Ishikawa (cell line): ENCODE data around the gene SEPTIN1.

Experiments used
- EGR1 ChIP-seq: IDR thresholded peaks from 2 replicates; pipeline ENCODE4 v1.6.1; 2012
- EP300 ChIP-seq: IDR thresholded peaks from 2 replicates; pipeline ENCODE4 v1.6.1; 2012; ENCODE audit warnings: borderline replicate concordance
- NFIC ChIP-seq: IDR thresholded peaks from 2 replicates; pipeline ENCODE4 v1.6.1; 2012
- RAD21 ChIP-seq: IDR thresholded peaks from 2 replicates; pipeline ENCODE4 v1.6.1; 2012; ENCODE audit warnings: low read depth
- TAF1 ChIP-seq: IDR thresholded peaks from 2 replicates; pipeline ENCODE4 v1.6.1; 2012; ENCODE audit warnings: low read depth, mild to moderate bottlenecking
- TEAD4 ChIP-seq: IDR thresholded peaks from 2 replicates; pipeline ENCODE4 v1.6.1; 2012
- USF1 ChIP-seq: IDR thresholded peaks from 2 replicates; pipeline ENCODE4 v1.6.1; 2012
- YY1 ChIP-seq: IDR thresholded peaks from 2 replicates; pipeline ENCODE4 v1.6.1; 2012; ENCODE audit warnings: low read depth
- ZBTB7A ChIP-seq: IDR thresholded peaks from 2 replicates; pipeline ENCODE4 v1.6.1; 2012; ENCODE audit warnings: low read depth
- TF ChIP-seq, protein P1 (sequence below): IDR thresholded peaks from 2 replicates; pipeline ENCODE4 v1.6.1; 2012; ENCODE audit warnings: low read depth, mild to moderate bottlenecking

- TF ChIP-seq TAF1 (no peak), RAD21 (no peak), TEAD4 (no peak), EP300 (no peak), YY1 (no peak), NFIC (no peak), ZBTB7A (no peak), EGR1 (no peak), USF1 (no peak)
- TF ChIP-seq, protein P1, sequence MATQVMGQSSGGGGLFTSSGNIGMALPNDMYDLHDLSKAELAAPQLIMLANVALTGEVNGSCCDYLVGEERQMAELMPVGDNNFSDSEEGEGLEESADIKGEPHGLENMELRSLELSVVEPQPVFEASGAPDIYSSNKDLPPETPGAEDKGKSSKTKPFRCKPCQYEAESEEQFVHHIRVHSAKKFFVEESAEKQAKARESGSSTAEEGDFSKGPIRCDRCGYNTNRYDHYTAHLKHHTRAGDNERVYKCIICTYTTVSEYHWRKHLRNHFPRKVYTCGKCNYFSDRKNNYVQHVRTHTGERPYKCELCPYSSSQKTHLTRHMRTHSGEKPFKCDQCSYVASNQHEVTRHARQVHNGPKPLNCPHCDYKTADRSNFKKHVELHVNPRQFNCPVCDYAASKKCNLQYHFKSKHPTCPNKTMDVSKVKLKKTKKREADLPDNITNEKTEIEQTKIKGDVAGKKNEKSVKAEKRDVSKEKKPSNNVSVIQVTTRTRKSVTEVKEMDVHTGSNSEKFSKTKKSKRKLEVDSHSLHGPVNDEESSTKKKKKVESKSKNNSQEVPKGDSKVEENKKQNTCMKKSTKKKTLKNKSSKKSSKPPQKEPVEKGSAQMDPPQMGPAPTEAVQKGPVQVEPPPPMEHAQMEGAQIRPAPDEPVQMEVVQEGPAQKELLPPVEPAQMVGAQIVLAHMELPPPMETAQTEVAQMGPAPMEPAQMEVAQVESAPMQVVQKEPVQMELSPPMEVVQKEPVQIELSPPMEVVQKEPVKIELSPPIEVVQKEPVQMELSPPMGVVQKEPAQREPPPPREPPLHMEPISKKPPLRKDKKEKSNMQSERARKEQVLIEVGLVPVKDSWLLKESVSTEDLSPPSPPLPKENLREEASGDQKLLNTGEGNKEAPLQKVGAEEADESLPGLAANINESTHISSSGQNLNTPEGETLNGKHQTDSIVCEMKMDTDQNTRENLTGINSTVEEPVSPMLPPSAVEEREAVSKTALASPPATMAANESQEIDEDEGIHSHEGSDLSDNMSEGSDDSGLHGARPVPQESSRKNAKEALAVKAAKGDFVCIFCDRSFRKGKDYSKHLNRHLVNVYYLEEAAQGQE: no peak
Observed at GRCh38 chr16:30335598-30336474, 46.5 kb downstream of the SEPTIN1 start.
